ENCODE data around the gene DHRS1. TPM values are rescaled to one million over a fixed set of nuclear protein-coding genes. Genes with fewer than 3 reads are reported as not detected.

Gene DHRS1
- total and polyA plus RNA-seq, 2 of the 4 experiments (the other 2 are of a cell fraction), result 15.8 to 38.6 TPM

GRCh38 chr14:24290746-24291145 lies 8.8 kb downstream of the DHRS1 start:
- H3K36me3 ChIP-seq (ENCODE audit: control insufficient read depth, insufficient read depth, low read length), result peaks cover 25% of the 10 kb centered on the region
- CTCF ChIA-PET, result no interaction called here
- no peak overlapping the region for H3K9ac ChIP-seq (ENCODE audit: low read depth, low read length)
- H3K18ac ChIP-seq (ENCODE audit: low read depth, low read length), result no peak overlapping the region
- H3K23ac ChIP-seq (ENCODE audit: low read depth, low read length), result no peak overlapping the region
- no peak overlapping the region for H2AK5ac ChIP-seq (ENCODE audit: low read depth, low read length)
- H2AFZ ChIP-seq (replicated peaks; ENCODE audit: low read length, poor library complexity), result no peak overlapping the region
- no peak overlapping the region for H2BK5ac ChIP-seq (ENCODE audit: low read depth, low read length, poor library complexity, severe bottlenecking)
- WGBS, 2 experiments (ENCODE audit: extremely low coverage in 2 of 2, insufficient read length in 1 of 2), result 100% methylated on average over 1 of the region's 9 CpGs; no CpG with 5 or more reads in 1 of the 2 experiments
- BruUV-seq (replicated peaks), result no TSS peak
- DNase-seq (no peak), ATAC-seq (ENCODE audit: low read depth) (no peak)
- in situ Hi-C loops (cut with MboI; ENCODE audit: low sequenced_read_pairs), result no loop called here
- H3K14ac ChIP-seq (replicated peaks; ENCODE audit: low read depth, low read length), result no peak overlapping the region
- H3K4me3 ChIP-seq (ENCODE audit: insufficient read depth, low read depth, low read length), result no peak overlapping the region
- no peak overlapping the region for H4K8ac ChIP-seq (ENCODE audit: low read depth in 2 of 2, low read length in 2 of 2)
- H3K79me1 ChIP-seq (ENCODE audit: low read depth in 1 of 2, low read length in 2 of 2), result no peaks in the 10 kb centered on the region; a peak in 1 of 4 replicates
- H4K20me1 ChIP-seq (ENCODE audit: insufficient read depth, low read length), result no peaks in the 10 kb centered on the region; the same call in 1 of the 2 replicates
- no peak overlapping the region for H3K4ac ChIP-seq (ENCODE audit: low read depth, low read length)
- H4K5ac ChIP-seq (ENCODE audit: low read depth, low read length), result no peak overlapping the region
- no peak overlapping the region for H2BK120ac ChIP-seq (ENCODE audit: low read depth, low read length)
- H3K4me1 ChIP-seq (ENCODE audit: control insufficient read depth, insufficient read depth, low read length), result no peaks in the 10 kb centered on the region
- H3K9me3 ChIP-seq (ENCODE audit: control insufficient read depth, insufficient read depth, low read length), result no peaks in the 10 kb centered on the region
- H3K56ac ChIP-seq (ENCODE audit: extremely low read depth, insufficient read depth, low read length), result no peak overlapping the region
- TF ChIP-seq NFE2L2 (IDR thresholded peaks at IDR 0.05; ENCODE audit: low read depth, low read length) (no peak), POLR2A (IDR thresholded peaks at IDR 0.05; ENCODE audit: low read depth, low read length) (no peak)
- POLR2A ChIA-PET (ENCODE audit: unreplicated experiment), result interaction anchor here (0.7 kb wide), 1 partner anchor 48 kb away, joined by 4 read pairs; the partner anchor contains the start of gene TINF2
- dilution Hi-C loops (cut with HindIII; ENCODE audit: low sequenced_read_pairs, unreplicated experiment), result no loop called here
- no peak overlapping the region for H2BK20ac ChIP-seq (ENCODE audit: low read depth, low read length)
- H3K4me2 ChIP-seq (ENCODE audit: low read depth, low read length), result no peak overlapping the region
- H2AK9ac ChIP-seq (replicated peaks; ENCODE audit: low read depth, low read length, poor library complexity), result no peak overlapping the region
- intact Hi-C loops (cut with micrococcal nuclease), result loop anchor here (10.0 kb wide), 1 partner anchor 306 kb away; the partner anchor contains the start of gene DHRS4L2
- no peak overlapping the region for H4K91ac ChIP-seq (ENCODE audit: insufficient read depth, low read depth, low read length)
- H3K9me1 ChIP-seq (ENCODE audit: insufficient read depth, low read length), result no peaks in the 10 kb centered on the region; the same call in 1 of the 2 replicates
- H3K27ac ChIP-seq (ENCODE audit: insufficient read depth, low read length), result no peak overlapping the region
- no peaks in the 10 kb centered on the region for H3K27me3 ChIP-seq (ENCODE audit: control insufficient read depth, insufficient read depth, low read length)
- H2BK15ac ChIP-seq (ENCODE audit: low read depth, low read length), result no peak overlapping the region
